SK-N-MC (cell line): ENCODE data around the gene SLC9A3.

ENCODE experiments used
- EZH2 ChIP-seq: fragments of 200-600 bp; sonication (generic); IDR thresholded peaks from one replicate; pipeline ENCODE4 v1.6.1; 2017; ENCODE audit warnings: antibody characterized with exemption
- FOXP2 ChIP-seq: optimal IDR thresholded peaks from 2 replicates; pipeline ENCODE3; 2011; ENCODE audit warnings: mild to moderate bottlenecking, moderate library complexity; ENCODE audit not compliant: insufficient read depth; ENCODE audit errors: extremely low read length, control extremely low read depth
- POLR2AphosphoS5 ChIP-seq: IDR thresholded peaks from 2 replicates; pipeline ENCODE4 v1.6.1; 2012; ENCODE audit warnings: mild to moderate bottlenecking, low read depth, low read length, borderline replicate concordance

DNA sequence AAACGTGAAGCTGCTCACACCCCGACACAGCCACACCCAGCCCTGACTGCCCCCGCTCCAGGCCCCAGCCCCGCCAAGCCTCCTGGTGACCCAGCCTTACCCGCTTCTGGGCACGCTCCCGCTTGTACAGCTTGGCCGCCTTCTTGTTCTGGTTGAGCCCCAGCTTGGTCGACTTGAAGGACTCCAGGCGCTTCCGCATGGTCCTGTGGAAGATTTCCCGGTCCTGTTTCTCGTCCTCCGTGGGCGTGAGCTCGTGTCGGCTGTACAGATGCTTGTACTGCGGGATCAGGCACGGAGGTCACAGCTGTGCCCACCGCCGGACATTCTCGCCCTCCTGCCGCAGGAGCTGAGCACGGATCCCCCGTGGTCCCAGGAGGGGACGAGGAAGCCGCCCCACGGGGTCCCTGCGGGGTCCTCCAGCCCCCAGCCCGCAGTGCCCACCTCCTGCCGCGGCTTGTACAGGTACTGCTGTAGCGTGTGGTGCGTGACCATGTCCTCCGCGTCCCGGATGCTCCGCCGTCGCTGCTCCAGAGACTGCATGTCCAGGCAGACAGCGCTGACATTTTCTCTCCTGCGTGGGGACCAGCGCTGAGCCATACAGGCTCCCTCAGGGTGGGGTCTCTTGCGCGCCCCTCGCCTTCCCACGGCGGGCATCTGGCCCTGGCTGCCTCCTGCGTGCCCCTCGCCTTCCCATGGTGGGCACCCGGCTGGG is 48.0 kb downstream of the SLC9A3 start:
- no peak for TF ChIP-seq EZH2
- TF ChIP-seq POLR2AphosphoS5: no peak
- no peak for TF ChIP-seq FOXP2
